Measurements from ENCODE around the gene FGD4. TPM values are rescaled to one million over a fixed set of nuclear protein-coding genes. Genes with fewer than 3 reads are reported as not detected.

Gene FGD4
- total RNA-seq, 2 experiments from 2014 or later: 0.25 to 0.34 TPM

GRCh38 chr12:32546272-32546671 is 146.9 kb downstream of the FGD4 start:
- H3K36me3 Mint-ChIP-seq (ENCODE audit: low read depth): no peaks in the 10 kb centered on the region
- no peaks in the 10 kb centered on the region for H3K9me3 Mint-ChIP-seq
- POLR2A ChIA-PET: no interaction called here
- H3K27me3 Mint-ChIP-seq: no peaks in the 10 kb centered on the region
- no peak overlapping the region for H3K4me3 Mint-ChIP-seq
- no peaks in the 10 kb centered on the region for H3K9me3 ChIP-seq (ENCODE audit: control insufficient read depth in 1 of 2, insufficient read depth in 1 of 2, low read length in 2 of 2)
- no peaks in the 10 kb centered on the region for H3K4me1 ChIP-seq (ENCODE audit: insufficient read depth, low read length)
- no peak overlapping the region for H3K27ac ChIP-seq (ENCODE audit: low read depth in 1 of 2, low read length in 2 of 2)
- H3K4me1 Mint-ChIP-seq (ENCODE audit: low read depth): no peaks in the 10 kb centered on the region
- intact Hi-C loops (cut with DNase I, micrococcal nuclease): no loop called here
- H3K27ac Mint-ChIP-seq: no peak overlapping the region
- CTCF ChIA-PET: interaction anchor here (0.7 kb wide), 1 partner anchor 1254 kb away, joined by 3 read pairs; no protein-coding TSS in a partner anchor
- TF ChIP-seq CTCF (IDR thresholded peaks at IDR 0.05): no peak
- no peak for ATAC-seq (ENCODE audit: poor library complexity)
- no peaks in the 10 kb centered on the region for H3K36me3 ChIP-seq (ENCODE audit: insufficient read depth, low read length)
- H3K4me3 ChIP-seq (ENCODE audit: low read length): no peak overlapping the region
- DNase-seq: no peak
- H3K27me3 ChIP-seq (ENCODE audit: control insufficient read depth in 1 of 2, insufficient read depth in 2 of 2, low read length in 2 of 2): peaks cover 0 to 3% of the 10 kb centered on the region in 2 experiments

GRCh38 chr12:32548691-32549281 is 149.4 kb downstream of the FGD4 start:
- Histone ChIP-seq H3K27ac (ENCODE audit: low read depth in 1 of 2, low read length in 2 of 2) (no peak overlapping the region), H3K36me3 (ENCODE audit: insufficient read depth, low read length) (no peaks in the 10 kb centered on the region), H3K4me3 (ENCODE audit: low read length) (no peak overlapping the region), H3K27me3 (ENCODE audit: control insufficient read depth in 1 of 2, insufficient read depth in 2 of 2, low read length in 2 of 2) (no peaks in the 10 kb centered on the region), H3K9me3 (ENCODE audit: control insufficient read depth in 1 of 2, insufficient read depth in 1 of 2, low read length in 2 of 2) (no peaks in the 10 kb centered on the region), H3K4me1 (ENCODE audit: insufficient read depth, low read length) (no peaks in the 10 kb centered on the region)
- ChIA-PET CTCF (no interaction called here), POLR2A (no interaction called here)
- DNase-seq (no peak), ATAC-seq (ENCODE audit: poor library complexity) (no peak)
- intact Hi-C loops (cut with DNase I, micrococcal nuclease): no loop called here
- H3K4me3 Mint-ChIP-seq: no peak overlapping the region
- H3K27me3 Mint-ChIP-seq: no peaks in the 10 kb centered on the region
- no peak for TF ChIP-seq CTCF (IDR thresholded peaks at IDR 0.05)
- H3K27ac Mint-ChIP-seq: no peak overlapping the region
- H3K36me3 Mint-ChIP-seq (ENCODE audit: low read depth): no peaks in the 10 kb centered on the region
- no peaks in the 10 kb centered on the region for H3K4me1 Mint-ChIP-seq (ENCODE audit: low read depth)
- H3K9me3 Mint-ChIP-seq: no peaks in the 10 kb centered on the region

GRCh38 chr12:32549675-32550079 is 150.3 kb downstream of the FGD4 start:
- Mint-ChIP-seq H3K4me3 (no peak overlapping the region), H3K27ac (no peak overlapping the region), H3K27me3 (no peaks in the 10 kb centered on the region), H3K4me1 (ENCODE audit: low read depth) (no peaks in the 10 kb centered on the region), H3K9me3 (no peaks in the 10 kb centered on the region), H3K36me3 (ENCODE audit: low read depth) (no peaks in the 10 kb centered on the region)
- ChIA-PET POLR2A (no interaction called here), CTCF (no interaction called here)
- Histone ChIP-seq H3K4me1 (ENCODE audit: insufficient read depth, low read length) (no peaks in the 10 kb centered on the region), H3K36me3 (ENCODE audit: insufficient read depth, low read length) (no peaks in the 10 kb centered on the region), H3K9me3 (ENCODE audit: control insufficient read depth in 1 of 2, insufficient read depth in 1 of 2, low read length in 2 of 2) (no peaks in the 10 kb centered on the region), H3K4me3 (ENCODE audit: low read length) (no peak overlapping the region), H3K27ac (ENCODE audit: low read depth in 1 of 2, low read length in 2 of 2) (no peak overlapping the region), H3K27me3 (ENCODE audit: control insufficient read depth in 1 of 2, insufficient read depth in 2 of 2, low read length in 2 of 2) (no peaks in the 10 kb centered on the region)
- ATAC-seq (ENCODE audit: poor library complexity) (no peak), DNase-seq (no peak)
- TF ChIP-seq CTCF (IDR thresholded peaks at IDR 0.05): no peak
- intact Hi-C loops (cut with DNase I, micrococcal nuclease): no loop called here
